MM.1S (cell line): Measurements from ENCODE around the gene EMP3.

ENCODE experiments used
- EZH2 ChIP-seq: fragments of 300-600 bp; sonication (generic); optimal IDR thresholded peaks from 2 replicates; pipeline ENCODE3; 2017; ENCODE audit warnings: low read depth, mild to moderate bottlenecking, antibody characterized with exemption, low read length, mixed read lengths
- EZH2phosphoT487 ChIP-seq: fragments of 300-600 bp; sonication (generic); IDR thresholded peaks from 2 replicates; pipeline ENCODE4 v1.6.1; 2018; ENCODE audit warnings: antibody characterized with exemption, low read length
- TF ChIP-seq, protein P1 (sequence below): fragments of 300-600 bp; sonication (generic); IDR thresholded peaks from 2 replicates; pipeline ENCODE4 v1.5.1; 2016; ENCODE audit warnings: antibody characterized with exemption, low read length, mixed read lengths

- TF ChIP-seq, protein P1, sequence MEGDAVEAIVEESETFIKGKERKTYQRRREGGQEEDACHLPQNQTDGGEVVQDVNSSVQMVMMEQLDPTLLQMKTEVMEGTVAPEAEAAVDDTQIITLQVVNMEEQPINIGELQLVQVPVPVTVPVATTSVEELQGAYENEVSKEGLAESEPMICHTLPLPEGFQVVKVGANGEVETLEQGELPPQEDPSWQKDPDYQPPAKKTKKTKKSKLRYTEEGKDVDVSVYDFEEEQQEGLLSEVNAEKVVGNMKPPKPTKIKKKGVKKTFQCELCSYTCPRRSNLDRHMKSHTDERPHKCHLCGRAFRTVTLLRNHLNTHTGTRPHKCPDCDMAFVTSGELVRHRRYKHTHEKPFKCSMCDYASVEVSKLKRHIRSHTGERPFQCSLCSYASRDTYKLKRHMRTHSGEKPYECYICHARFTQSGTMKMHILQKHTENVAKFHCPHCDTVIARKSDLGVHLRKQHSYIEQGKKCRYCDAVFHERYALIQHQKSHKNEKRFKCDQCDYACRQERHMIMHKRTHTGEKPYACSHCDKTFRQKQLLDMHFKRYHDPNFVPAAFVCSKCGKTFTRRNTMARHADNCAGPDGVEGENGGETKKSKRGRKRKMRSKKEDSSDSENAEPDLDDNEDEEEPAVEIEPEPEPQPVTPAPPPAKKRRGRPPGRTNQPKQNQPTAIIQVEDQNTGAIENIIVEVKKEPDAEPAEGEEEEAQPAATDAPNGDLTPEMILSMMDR = no peak
- no peak for TF ChIP-seq EZH2
- no peak for TF ChIP-seq EZH2phosphoT487
Observed at GRCh38 chr19:48354332-48354992, 29.1 kb downstream of the EMP3 start.
